Esophagus squamous epithelium (tissue), 5 donors: Measurements from ENCODE around the gene AUTS2. TPM values are rescaled to one million over a fixed set of nuclear protein-coding genes. Genes with fewer than 3 reads are reported as not detected.

Experiments
- DNase-seq: peaks from one replicate; lab custom pipeline; 2025; lab: John Stamatoyannopoulos, UW
- H3K27ac ChIP-seq, 4 donors: fragments of 200-600 bp; sonication (generic); one replicate each; pipeline ENCODE4 v1.5.1; 2016 to 2019; ENCODE audit warnings: mild to moderate bottlenecking in 1 of 4
- H3K27me3 ChIP-seq, 4 donors: fragments of 200-600 bp; sonication (generic); 1 replicate in 3 of 4; 2 replicates in 1 of 4; pipeline versions ENCODE4 v1.5.1 to v1.6.0; 2017 to 2021; ENCODE audit warnings: antibody characterized with exemption in 1 of 4
- H3K36me3 ChIP-seq, 3 donors: fragments of 200-600 bp; sonication (generic); one replicate each; pipeline ENCODE4 v1.5.1; 2016 to 2019
- H3K4me1 ChIP-seq, 3 donors: fragments of 200-600 bp; sonication (generic); one replicate each; pipeline ENCODE4 v1.5.1; 2017 to 2019
- H3K4me3 ChIP-seq, 4 donors: fragments of 200-600 bp; sonication (generic); 1 replicate in 3 of 4; 2 replicates in 1 of 4; pipeline ENCODE4 v1.5.1; 2016 to 2019; ENCODE audit warnings: mild to moderate bottlenecking in 2 of 4, moderate library complexity in 1 of 4
- H3K9me3 ChIP-seq, 3 donors: fragments of 200-600 bp; sonication (generic); one replicate each; pipeline ENCODE4 v1.5.1; 2016 to 2019
- CTCF ChIP-seq, 6 experiments: fragments of 450-650 bp in 4 of 6; fragments of 200-600 bp in 2 of 6; sonication (generic) in 2 of 6; IDR thresholded peaks; one replicate each; pipeline ENCODE4 v1.5.1; 2016 to 2019; ENCODE audit warnings: antibody characterized with exemption in 6 of 6, mild to moderate bottlenecking in 4 of 6, moderate library complexity in 4 of 6
- POLR2A ChIP-seq, 4 donors: fragments of 450-650 bp; IDR thresholded peaks; one replicate each; pipeline ENCODE4 v1.6.1; 2017; ENCODE audit warnings: antibody characterized with exemption in 4 of 4, mild to moderate bottlenecking in 4 of 4, moderate library complexity in 3 of 4
- WGBS, 2 donors: methylation state at CpG; one replicate each; pipeline ENCODE4 v1.1.5; 2018; 5-methylcytosine and 5-hydroxymethylcytosine counted together
- intact Hi-C: fragments of 100-400 bp; cut with DNase I; formaldehyde crosslinking; loops from one replicate; pipeline ENCODE4 v1.15.0; 2022
- total RNA-seq, 4 donors: library from RNA; depleted of rRNA; stranded (reverse); fragments of >200 nt; gene quantifications; one replicate each; pipeline ENCODE4 v1.1.0, GENCODE V29; 2016
- donor health status: DM: yes; HTN: yes; CAD: no.

AUTS2 gene
- total RNA-seq, 4 donors from 2014 or later: 9.5 to 36.2 (median 23.0) TPM

- H3K9me3 ChIP-seq: no peaks in the 10 kb centered on the region
- TF ChIP-seq CTCF (IDR thresholded peaks at IDR 0.05) (no peak), POLR2A (IDR thresholded peaks at IDR 0.05) (no peak)
- H3K4me1 ChIP-seq: no peaks in the 10 kb centered on the region
- no peaks in the 10 kb centered on the region for H3K36me3 ChIP-seq
- no peaks in the 10 kb centered on the region for H3K27me3 ChIP-seq
- DNase-seq: no peak
- WGBS, 2 donors: 68 to 77% methylated on average over 2 of the region's 2 CpGs
- H3K4me3 ChIP-seq: no peak overlapping the region
- H3K27ac ChIP-seq: no peak overlapping the region
- intact Hi-C loops: no loop called here
Observed at GRCh38 chr7:69633122-69633831, 35.0 kb downstream of the AUTS2 start.

GRCh38 chr7:69635555-69636185 lies 37.4 kb downstream of the AUTS2 start:
- H3K4me3 ChIP-seq: no peak overlapping the region
- H3K9me3 ChIP-seq: no peaks in the 10 kb centered on the region
- intact Hi-C loops: no loop called here
- H3K4me1 ChIP-seq: no peaks in the 10 kb centered on the region
- no peak for TF ChIP-seq CTCF (IDR thresholded peaks at IDR 0.05)
- TF ChIP-seq POLR2A (IDR thresholded peaks at IDR 0.05): no peak
- H3K36me3 ChIP-seq: no peaks in the 10 kb centered on the region
- no peak overlapping the region for H3K27ac ChIP-seq
- H3K27me3 ChIP-seq: no peaks in the 10 kb centered on the region
- DNase-seq: no peak
- WGBS, 2 donors: 47 to 48% methylated on average over 4 of the region's 4 CpGs

GRCh38 chr7:69638674-69639073 lies 40.4 kb downstream of the AUTS2 start:
- TF ChIP-seq CTCF (IDR thresholded peaks at IDR 0.05) (no peak), POLR2A (IDR thresholded peaks at IDR 0.05) (no peak)
- Histone ChIP-seq H3K4me1 (no peaks in the 10 kb centered on the region), H3K27me3 (no peaks in the 10 kb centered on the region), H3K27ac (no peak overlapping the region), H3K4me3 (no peak overlapping the region), H3K9me3 (no peaks in the 10 kb centered on the region), H3K36me3 (no peaks in the 10 kb centered on the region)
- WGBS, 2 donors: 90 to 94% methylated on average over 1 of the region's 1 CpG
- no peak for DNase-seq
- intact Hi-C loops: no loop called here

DNA sequence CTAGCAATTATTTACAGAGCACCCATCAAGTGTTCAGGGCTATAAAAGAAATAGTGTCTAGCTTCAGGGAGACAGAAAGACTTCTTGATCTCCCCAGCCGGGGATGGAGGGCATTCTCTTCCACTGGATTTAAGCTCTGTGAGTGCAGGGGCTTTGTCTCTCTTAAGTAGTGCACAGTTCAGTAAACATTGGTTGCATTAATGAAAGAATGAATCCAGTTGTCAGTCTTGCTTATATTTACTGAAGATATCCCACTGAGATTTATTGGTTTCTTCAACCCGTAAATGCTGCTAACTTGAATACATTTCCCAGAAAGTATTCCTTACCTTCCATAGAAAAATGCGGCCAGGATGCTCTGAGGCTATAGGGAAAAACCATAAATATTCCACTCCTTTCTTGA lies 41.9 kb downstream of the AUTS2 start:
- no peak for DNase-seq
- H3K27ac ChIP-seq: no peak overlapping the region
- H3K36me3 ChIP-seq: no peaks in the 10 kb centered on the region
- TF ChIP-seq CTCF (IDR thresholded peaks at IDR 0.05) (no peak), POLR2A (IDR thresholded peaks at IDR 0.05) (no peak)
- 89 to 90% methylated on average over 3 of the region's 3 CpGs for WGBS, 2 donors
- no peaks in the 10 kb centered on the region for H3K27me3 ChIP-seq
- H3K9me3 ChIP-seq: no peaks in the 10 kb centered on the region
- H3K4me3 ChIP-seq: no peak overlapping the region
- no peaks in the 10 kb centered on the region for H3K4me1 ChIP-seq
- intact Hi-C loops: no loop called here

DNA sequence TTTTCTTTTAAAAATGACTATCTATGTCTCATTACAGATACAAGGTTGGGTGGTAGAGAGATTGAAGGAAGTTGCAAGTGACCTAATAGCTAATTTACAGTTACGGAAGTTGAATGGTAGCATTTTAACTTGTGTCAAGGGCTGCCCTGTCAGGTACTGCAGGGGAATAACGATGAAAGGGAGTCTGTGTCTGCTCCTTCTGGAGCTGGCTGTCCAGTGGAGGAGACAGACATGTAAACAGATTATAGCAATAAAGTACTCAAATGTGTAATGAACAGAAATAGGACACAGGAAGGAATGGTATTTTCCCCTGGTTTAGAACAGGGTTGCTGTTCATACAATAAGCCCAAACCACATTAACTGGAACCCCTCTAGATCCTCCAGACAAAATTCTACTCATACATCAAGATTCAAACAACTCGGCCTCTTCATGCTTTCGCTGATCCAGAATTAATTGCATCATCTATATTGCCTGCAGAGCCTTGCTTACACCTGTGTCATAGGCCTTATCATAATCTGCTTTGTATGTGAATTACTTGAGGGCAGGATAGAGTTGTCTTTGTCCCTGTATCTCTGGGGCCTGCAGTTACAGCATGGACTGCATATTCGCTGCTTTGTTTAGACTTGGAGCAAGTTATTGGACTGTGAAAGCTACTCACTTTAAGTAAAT lies 42.8 kb downstream of the AUTS2 start:
- H3K4me1 ChIP-seq: no peaks in the 10 kb centered on the region
- 79 to 87% methylated on average over 5 of the region's 5 CpGs for WGBS, 2 donors
- no peak overlapping the region for H3K27ac ChIP-seq
- H3K27me3 ChIP-seq: no peaks in the 10 kb centered on the region
- DNase-seq: no peak
- no peak overlapping the region for H3K4me3 ChIP-seq
- no peaks in the 10 kb centered on the region for H3K36me3 ChIP-seq
- H3K9me3 ChIP-seq: no peaks in the 10 kb centered on the region
- no peak for TF ChIP-seq CTCF (IDR thresholded peaks at IDR 0.05)
- TF ChIP-seq POLR2A (IDR thresholded peaks at IDR 0.05): no peak
- intact Hi-C loops: no loop called here
